Thymus (tissue), 11 donors: ENCODE results near the gene CYP4F2. TPM values are rescaled to one million over a fixed set of nuclear protein-coding genes. Genes with fewer than 3 reads are reported as not detected.
"Not testable (repeated sequence)": the region's sequence is repeated elsewhere in the genome, so short reads cannot be mapped to it uniquely, and the experiment has no call there.

Source experiments
- DNase-seq, 9 donors: peaks; one replicate each; pipeline ENCODE4 v3.0.0-alpha.2; 2013; ENCODE audit warnings: low spot score in 9 of 9, low read depth in 6 of 9, missing footprints in 1 of 9
- H3K27ac ChIP-seq, 2 donors: one replicate each; pipeline ENCODE4 v1.5.1; 2013; ENCODE audit warnings: control low read depth in 1 of 2, low read depth in 1 of 2, low read length in 1 of 2, mild to moderate bottlenecking in 1 of 2, moderate library complexity in 1 of 2
- H3K27me3 ChIP-seq, 2 donors: one replicate each; pipeline ENCODE4 v1.5.1; 2013; ENCODE audit warnings: low read length in 1 of 2; ENCODE audit not compliant: control insufficient read depth in 2 of 2, insufficient read depth in 1 of 2
- H3K36me3 ChIP-seq, 2 donors: one replicate each; pipeline ENCODE4 v1.5.1; 2013; ENCODE audit warnings: low read length in 1 of 2, mild to moderate bottlenecking in 1 of 2, moderate library complexity in 1 of 2; ENCODE audit not compliant: control insufficient read depth in 2 of 2, insufficient read depth in 2 of 2
- H3K4me1 ChIP-seq, 2 donors: one replicate each; pipeline ENCODE4 v1.5.1; 2013; ENCODE audit warnings: low read length in 2 of 2; ENCODE audit not compliant: control insufficient read depth in 2 of 2, insufficient read depth in 2 of 2
- H3K4me3 ChIP-seq, 2 donors: one replicate each; pipeline ENCODE4 v1.5.1; 2013; ENCODE audit warnings: low read length in 2 of 2, control low read depth in 1 of 2, mild to moderate bottlenecking in 1 of 2
- H3K9me3 ChIP-seq, 2 donors: one replicate each; pipeline ENCODE4 v1.5.1; 2013; ENCODE audit warnings: low read length in 1 of 2, mild to moderate bottlenecking in 1 of 2; ENCODE audit not compliant: control insufficient read depth in 2 of 2, insufficient read depth in 1 of 2
- WGBS: extraction: QIAGEN DNeasy Blood & Tissue Kit; methylation state at CpG from one replicate; pipeline ENCODE4 v1.1.7; 2013; 5-methylcytosine and 5-hydroxymethylcytosine counted together
- polyA plus RNA-seq: library from polyadenylated mRNA; stranded (reverse); fragments of 200-250 nt; gene quantifications from one replicate; pipeline ENCODE4 v1.2.3, GENCODE V29; 2013
- total RNA-seq: library from RNA; stranded (reverse); fragments of 120-200 nt; gene quantifications from one replicate; pipeline ENCODE4 v1.2.4, GENCODE V29; 2013
- donor health status: healthy.

Gene CYP4F2
- total and polyA plus RNA-seq, 2 donors = 0.09 to 0.16 TPM

DNA sequence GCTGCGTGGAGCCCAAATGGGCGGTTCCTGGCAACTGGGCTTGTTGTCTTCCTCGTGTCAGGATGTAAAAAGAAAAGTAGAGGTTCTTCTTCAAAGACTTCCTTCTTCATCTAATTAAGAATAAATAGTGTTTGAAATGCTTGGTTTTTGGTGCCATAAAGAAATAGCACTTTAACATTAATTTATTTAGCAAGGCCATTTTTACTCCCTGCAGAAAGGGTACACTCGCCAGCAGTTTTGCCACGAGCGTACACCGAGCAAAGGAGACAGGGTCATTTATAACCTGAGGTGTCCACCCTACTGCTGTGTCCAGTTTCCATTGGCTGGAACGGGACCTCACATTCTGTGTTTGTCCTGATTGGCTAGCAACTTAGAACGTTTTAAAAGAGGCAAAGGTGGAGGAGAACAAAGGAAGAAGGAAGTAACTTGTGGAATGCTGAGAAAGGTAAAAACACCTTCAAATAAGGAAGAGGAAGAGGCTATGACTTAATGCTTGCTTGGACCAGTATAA is 60.6 kb downstream of the CYP4F2 start:
- Histone ChIP-seq H3K4me1 (peaks cover 8 to 32% of the 10 kb centered on the region in 2 donors), H3K27me3 (no peaks in the 10 kb centered on the region), H3K4me3 (peak overlapping the region; percentile 71 to 89), H3K9me3 (no peaks in the 10 kb centered on the region), H3K27ac (peak overlapping the region; percentile 80 to 99), H3K36me3 (no peaks in the 10 kb centered on the region)
- 1% methylated on average over 9 of the region's 9 CpGs for WGBS
- DNase-seq = no peak

- Histone ChIP-seq H3K27ac (peak overlapping the region; percentile 99 to 100), H3K4me3 (peak overlapping the region; percentile 71 to 89), H3K36me3 (no peaks in the 10 kb centered on the region), H3K9me3 (no peaks in the 10 kb centered on the region), H3K4me1 (peaks cover 8 to 26% of the 10 kb centered on the region in 2 donors), H3K27me3 (no peaks in the 10 kb centered on the region)
- peak; percentile 90 to 99 (median 95) for DNase-seq
- WGBS = under 1% methylated on average over 65 of the region's 65 CpGs
These were observed 61.3 kb downstream of the CYP4F2 start for GRCh38 chr19:15836330-15837220.

- H3K27me3 ChIP-seq, H3K9me3 ChIP-seq, H3K36me3 ChIP-seq: not testable (repeated sequence)
- WGBS = 14% methylated on average over 11 of the region's 11 CpGs
- DNase-seq = peak in 8 of 9 donors; percentile 64 to 96 (median 86)
- Histone ChIP-seq H3K27ac (peak overlapping the region; percentile 99 to 100), H3K4me3 (peak overlapping the region; percentile 71 to 89), H3K4me1 (peaks cover 8 to 26% of the 10 kb centered on the region in 2 donors)
These were observed 62.1 kb downstream of the CYP4F2 start for GRCh38 chr19:15835565-15836329.

DNA sequence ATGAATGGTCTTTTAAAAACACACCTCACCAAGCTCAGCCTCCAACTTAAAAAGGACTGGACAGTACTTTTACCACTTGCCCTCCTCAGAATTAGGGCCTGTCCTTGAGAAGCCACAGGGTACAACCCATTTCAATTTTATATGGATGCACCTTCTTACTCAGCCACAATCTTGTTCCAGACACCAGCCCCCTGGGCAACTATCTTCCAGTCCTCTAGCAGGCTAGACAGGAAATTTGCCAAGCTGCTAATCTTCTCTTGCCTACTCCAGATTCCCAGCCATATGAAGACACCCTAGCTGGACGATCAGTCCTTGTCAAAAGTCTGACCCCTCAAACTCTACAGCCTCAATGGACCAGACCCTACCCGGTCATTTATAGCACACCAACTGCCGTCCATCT is 63.6 kb downstream of the CYP4F2 start:
- not testable (repeated sequence) for H3K27ac ChIP-seq, H3K36me3 ChIP-seq, DNase-seq, H3K9me3 ChIP-seq, H3K27me3 ChIP-seq, H3K4me3 ChIP-seq
- 98% methylated on average over 3 of the region's 3 CpGs for WGBS
- H3K4me1 ChIP-seq = peaks cover 8 to 26% of the 10 kb centered on the region in 2 donors

GRCh38 chr19:15831626-15832025 is 66.2 kb downstream of the CYP4F2 start:
- WGBS = 96% methylated on average over 5 of the region's 5 CpGs

GRCh38 chr19:15829786-15830185 is 68.1 kb downstream of the CYP4F2 start:
- WGBS = 97% methylated on average over 8 of the region's 8 CpGs
- no peaks in the 10 kb centered on the region for H3K9me3 ChIP-seq
- no peak for DNase-seq
- no peaks in the 10 kb centered on the region for H3K36me3 ChIP-seq
- peaks cover 0 to 5% of the 10 kb centered on the region in 2 donors for H3K4me1 ChIP-seq
- H3K27me3 ChIP-seq = peaks cover 0 to 5% of the 10 kb centered on the region in 2 donors
- H3K27ac ChIP-seq = no peak overlapping the region
- H3K4me3 ChIP-seq = no peak overlapping the region

More at GRCh38 chr19:15831626-15832025, 66.2 kb downstream of the CYP4F2 start:
- Histone ChIP-seq H3K4me3 (no peak overlapping the region), H3K9me3 (no peaks in the 10 kb centered on the region), H3K4me1 (peaks cover 8 to 20% of the 10 kb centered on the region in 2 donors), H3K27me3 (peaks cover 0 to 5% of the 10 kb centered on the region in 2 donors), H3K36me3 (no peaks in the 10 kb centered on the region), H3K27ac (no peak overlapping the region)
- no peak for DNase-seq

- 96% methylated on average over 10 of the region's 10 CpGs for WGBS
- DNase-seq = no peak
- Histone ChIP-seq H3K27ac (no peak overlapping the region), H3K4me3 (no peak overlapping the region), H3K9me3 (no peaks in the 10 kb centered on the region), H3K4me1 (peaks cover 0 to 5% of the 10 kb centered on the region in 2 donors), H3K36me3 (no peaks in the 10 kb centered on the region), H3K27me3 (peaks cover 0 to 5% of the 10 kb centered on the region in 2 donors)
These were observed 68.6 kb downstream of the CYP4F2 start for GRCh38 chr19:15829306-15829698.

GRCh38 chr19:15828611-15829305 is 69.1 kb downstream of the CYP4F2 start:
- H3K9me3 ChIP-seq, H3K4me1 ChIP-seq, H3K36me3 ChIP-seq, H3K27ac ChIP-seq, H3K4me3 ChIP-seq, H3K27me3 ChIP-seq, DNase-seq: not testable (repeated sequence)
- WGBS = 84% methylated on average over 13 of the region's 13 CpGs
